HEK293T (cell line): ENCODE results near the gene LGR6.

ENCODE experiments used
- ARNT ChIP-seq: fragments of 450-650 bp; IDR thresholded peaks from 2 replicates; pipeline ENCODE4 v1.6.1; 2017; ENCODE audit warnings: mild to moderate bottlenecking
- BHLHE40 ChIP-seq: fragments of 450-650 bp; IDR thresholded peaks from 2 replicates; pipeline ENCODE4 v1.6.1; 2016; ENCODE audit warnings: mild to moderate bottlenecking, moderate library complexity, borderline replicate concordance
- CTBP1 ChIP-seq: fragments of 450-650 bp; IDR thresholded peaks from 2 replicates; pipeline ENCODE4 v1.6.1; 2016; ENCODE audit warnings: borderline replicate concordance
- ELF4 ChIP-seq: fragments of 450-650 bp; IDR thresholded peaks from 2 replicates; pipeline ENCODE4 v1.6.1; 2017; ENCODE audit warnings: antibody characterized with exemption
- FOXA1 ChIP-seq: fragments of 450-650 bp; IDR thresholded peaks from 2 replicates; pipeline ENCODE4 v1.6.1; 2016; ENCODE audit warnings: mild to moderate bottlenecking
- FOXM1 ChIP-seq: fragments of 450-650 bp; IDR thresholded peaks from 2 replicates; pipeline ENCODE4 v1.6.1; 2017; ENCODE audit warnings: mild to moderate bottlenecking, borderline replicate concordance
- HDGF ChIP-seq: fragments of 450-650 bp; IDR thresholded peaks from 2 replicates; pipeline ENCODE4 v1.6.1; 2017; ENCODE audit warnings: antibody characterized with exemption, borderline replicate concordance
- LEF1 ChIP-seq: fragments of 450-650 bp; IDR thresholded peaks from 2 replicates; pipeline ENCODE4 v1.6.1; 2017; ENCODE audit warnings: mild to moderate bottlenecking, borderline replicate concordance
- SP1 ChIP-seq: fragments of 450-650 bp; IDR thresholded peaks from 2 replicates; pipeline ENCODE4 v1.6.1; 2017
- SUZ12 ChIP-seq: fragments of 450-650 bp; IDR thresholded peaks from 2 replicates; pipeline ENCODE4 v1.6.1; 2016; ENCODE audit warnings: mild to moderate bottlenecking
- TARDBP ChIP-seq: fragments of 450-650 bp; IDR thresholded peaks from 2 replicates; pipeline ENCODE4 v1.6.1; 2016
- ZNF384 ChIP-seq: fragments of 450-650 bp; IDR thresholded peaks from 2 replicates; pipeline ENCODE4 v1.6.1; 2016
- TF ChIP-seq, protein P1 (sequence below): fragments of 450-650 bp; IDR thresholded peaks from 2 replicates; pipeline ENCODE4 v1.6.1; 2016

DNA sequence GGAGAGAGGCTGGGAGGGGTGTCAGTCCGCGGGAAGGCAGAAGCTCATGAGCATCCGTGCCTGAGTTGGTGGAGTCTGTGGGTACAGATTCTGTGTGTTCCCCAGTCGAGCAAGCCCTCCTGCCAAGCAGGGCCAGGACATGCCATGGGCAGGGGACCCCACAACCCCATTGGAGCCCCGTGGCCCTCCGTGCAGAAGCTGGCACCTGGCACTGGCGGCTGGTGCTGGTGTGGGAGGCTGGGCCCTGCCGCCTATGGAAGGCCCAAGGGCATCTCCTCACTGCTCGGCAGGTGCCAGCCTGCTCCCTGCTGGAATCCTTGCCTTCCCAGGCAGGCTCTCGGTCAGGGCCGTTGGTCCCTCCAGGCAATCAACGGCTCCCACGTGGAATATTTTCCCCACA lies 74.4 kb downstream of the LGR6 start:
- TF ChIP-seq HDGF (no peak), ARNT (no peak), SUZ12 (no peak), FOXM1 (no peak), BHLHE40 (no peak), ELF4 (no peak), SP1 (no peak), FOXA1 (no peak), ZNF384 (no peak), LEF1 (no peak), CTBP1 (no peak), TARDBP (no peak)
- TF ChIP-seq, protein P1, sequence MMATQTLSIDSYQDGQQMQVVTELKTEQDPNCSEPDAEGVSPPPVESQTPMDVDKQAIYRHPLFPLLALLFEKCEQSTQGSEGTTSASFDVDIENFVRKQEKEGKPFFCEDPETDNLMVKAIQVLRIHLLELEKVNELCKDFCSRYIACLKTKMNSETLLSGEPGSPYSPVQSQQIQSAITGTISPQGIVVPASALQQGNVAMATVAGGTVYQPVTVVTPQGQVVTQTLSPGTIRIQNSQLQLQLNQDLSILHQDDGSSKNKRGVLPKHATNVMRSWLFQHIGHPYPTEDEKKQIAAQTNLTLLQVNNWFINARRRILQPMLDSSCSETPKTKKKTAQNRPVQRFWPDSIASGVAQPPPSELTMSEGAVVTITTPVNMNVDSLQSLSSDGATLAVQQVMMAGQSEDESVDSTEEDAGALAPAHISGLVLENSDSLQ: no peak
